ENCODE measurements around the gene ARHGEF11. TPM values are rescaled to one million over a fixed set of nuclear protein-coding genes. Genes with fewer than 3 reads are reported as not detected.

The ARHGEF11 gene
- total RNA-seq, 1 experiment from 2014 or later = 41.1 TPM

DNA sequence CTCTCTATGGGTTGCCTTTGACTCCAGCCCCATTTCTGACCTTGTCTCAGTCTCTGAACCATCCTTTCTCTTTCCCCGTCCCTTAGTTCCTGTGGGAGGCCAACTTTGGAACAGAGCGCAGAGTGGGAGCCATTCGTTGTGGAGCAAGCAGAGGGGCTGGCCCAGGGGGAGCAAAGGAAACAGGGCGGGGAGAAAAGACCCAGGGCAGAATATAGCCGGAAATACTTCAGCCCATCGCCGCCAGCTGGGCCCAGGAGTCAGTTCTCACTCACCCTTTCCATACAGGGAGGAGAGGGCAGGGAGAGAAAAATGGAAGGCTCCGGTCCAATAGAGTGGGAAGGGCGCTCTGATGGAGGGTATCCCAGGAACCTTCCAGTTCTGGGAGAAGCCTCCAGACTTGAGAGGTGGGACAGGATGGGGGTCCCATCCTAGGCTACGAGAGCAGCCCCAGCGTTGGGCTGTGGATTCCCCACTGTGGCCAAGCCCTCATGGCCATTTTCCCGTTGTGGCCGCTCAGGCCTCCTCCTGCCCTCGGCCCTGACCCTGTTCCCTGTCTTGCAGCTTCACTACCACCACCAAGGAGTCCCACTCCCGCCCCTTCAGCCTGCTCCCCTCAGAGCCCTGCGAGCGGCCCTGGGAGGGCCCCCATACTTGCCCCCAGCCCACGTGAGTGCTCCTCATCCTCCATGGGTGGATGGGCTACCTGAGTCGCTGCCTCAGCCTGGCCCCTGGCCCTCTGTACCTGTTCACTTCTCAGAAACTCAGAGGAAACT, 141.2 kb downstream of the ARHGEF11 start:
- H4K91ac ChIP-seq (ENCODE audit: insufficient read length, low read depth, low read length) = no peak overlapping the region
- H3K18ac ChIP-seq (ENCODE audit: insufficient read length, low read depth, low read length) = no peak overlapping the region
- H2BK20ac ChIP-seq (ENCODE audit: low read depth, low read length, poor library complexity, severe bottlenecking) = no peak overlapping the region
- H2BK120ac ChIP-seq (ENCODE audit: low read depth, low read length, poor library complexity, severe bottlenecking) = no peak overlapping the region
- no peak overlapping the region for H3K56ac ChIP-seq (ENCODE audit: insufficient read length, low read depth, low read length)
- H3K9me3 ChIP-seq (ENCODE audit: control insufficient read depth, low read depth, low read length) = no peaks in the 10 kb centered on the region
- no peak overlapping the region for H2BK12ac ChIP-seq (ENCODE audit: insufficient read length, low read depth, low read length)
- H2BK5ac ChIP-seq (ENCODE audit: insufficient read length, low read length) = no peak overlapping the region
- TF ChIP-seq, protein P1, sequence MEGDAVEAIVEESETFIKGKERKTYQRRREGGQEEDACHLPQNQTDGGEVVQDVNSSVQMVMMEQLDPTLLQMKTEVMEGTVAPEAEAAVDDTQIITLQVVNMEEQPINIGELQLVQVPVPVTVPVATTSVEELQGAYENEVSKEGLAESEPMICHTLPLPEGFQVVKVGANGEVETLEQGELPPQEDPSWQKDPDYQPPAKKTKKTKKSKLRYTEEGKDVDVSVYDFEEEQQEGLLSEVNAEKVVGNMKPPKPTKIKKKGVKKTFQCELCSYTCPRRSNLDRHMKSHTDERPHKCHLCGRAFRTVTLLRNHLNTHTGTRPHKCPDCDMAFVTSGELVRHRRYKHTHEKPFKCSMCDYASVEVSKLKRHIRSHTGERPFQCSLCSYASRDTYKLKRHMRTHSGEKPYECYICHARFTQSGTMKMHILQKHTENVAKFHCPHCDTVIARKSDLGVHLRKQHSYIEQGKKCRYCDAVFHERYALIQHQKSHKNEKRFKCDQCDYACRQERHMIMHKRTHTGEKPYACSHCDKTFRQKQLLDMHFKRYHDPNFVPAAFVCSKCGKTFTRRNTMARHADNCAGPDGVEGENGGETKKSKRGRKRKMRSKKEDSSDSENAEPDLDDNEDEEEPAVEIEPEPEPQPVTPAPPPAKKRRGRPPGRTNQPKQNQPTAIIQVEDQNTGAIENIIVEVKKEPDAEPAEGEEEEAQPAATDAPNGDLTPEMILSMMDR (conservative IDR thresholded peaks at IDR 0.05) = no peak
- H3K23ac ChIP-seq (ENCODE audit: insufficient read length, low read depth, low read length) = no peak overlapping the region
- H3K79me1 ChIP-seq (ENCODE audit: insufficient read depth, low read depth, low read length, poor library complexity, severe bottlenecking) = no peaks in the 10 kb centered on the region
- H3K14ac ChIP-seq (ENCODE audit: insufficient read depth, low read length) = no peak overlapping the region
- H3K4ac ChIP-seq (ENCODE audit: low read depth, low read length) = no peak overlapping the region
- H3K36me3 Mint-ChIP-seq (ENCODE audit: insufficient read depth in 1 of 3, low read depth in 3 of 3) = no peaks in the 10 kb centered on the region
- H3K27me3 ChIP-seq (ENCODE audit: insufficient read depth, low read length) = no peaks in the 10 kb centered on the region; the same call in 1 of the 2 replicates
- peaks cover 2 to 15% of the 10 kb centered on the region in 2 experiments for H3K4me1 Mint-ChIP-seq
- no peaks in the 10 kb centered on the region for H3K9me3 Mint-ChIP-seq
- H2AK5ac ChIP-seq (ENCODE audit: insufficient read length, low read length) = no peak overlapping the region
- no CpG with 5 or more reads among the region's 19 CpGs for WGBS (ENCODE audit: extremely low coverage, insufficient read length, low lambda C conversion rate)
- H3K27ac Mint-ChIP-seq = no peak overlapping the region; a peak in 1 of 7 replicates
- H2BK15ac ChIP-seq (ENCODE audit: low read depth, low read length) = no peak overlapping the region
- H4K8ac ChIP-seq (replicated peaks; ENCODE audit: insufficient read length, low read depth, low read length) = no peak overlapping the region
- no peaks in the 10 kb centered on the region for H3K79me2 ChIP-seq (ENCODE audit: insufficient read depth, low read length)
- H3K4me3 Mint-ChIP-seq = no peak overlapping the region
- no peaks in the 10 kb centered on the region for H4K20me1 ChIP-seq (ENCODE audit: control insufficient read depth, insufficient read depth, insufficient read length)
- no peak overlapping the region for H3K27ac ChIP-seq (ENCODE audit: insufficient read length, low read depth, low read length)
- no peaks in the 10 kb centered on the region for H3K23me2 ChIP-seq (ENCODE audit: insufficient read length, low read depth, low read length, poor library complexity, severe bottlenecking)
- H3K4me2 ChIP-seq (ENCODE audit: insufficient read depth, insufficient read length, low read length) = no peak overlapping the region
- H3K27me3 Mint-ChIP-seq (ENCODE audit: low read depth) = peaks cover 26% of the 10 kb centered on the region
- DNase-seq = no peak
- no peak overlapping the region for H3T11ph ChIP-seq (ENCODE audit: low read length)
- H4K5ac ChIP-seq (ENCODE audit: insufficient read length, low read depth, low read length) = no peak overlapping the region
- H2AFZ ChIP-seq (ENCODE audit: low read length) = no peak overlapping the region
- H3K4me1 ChIP-seq (ENCODE audit: insufficient read depth, low read length) = no peaks in the 10 kb centered on the region
- H3K9ac ChIP-seq (ENCODE audit: extremely low read depth, insufficient read length, low read length) = no peak overlapping the region

All from H9 (cell line).